ENCODE data around the gene TMEM89. TPM values are rescaled to one million over a fixed set of nuclear protein-coding genes. Genes with fewer than 3 reads are reported as not detected.

The TMEM89 gene
- total RNA-seq, 2 donors from 2014 or later, result not detected

Small RNA genes within 50 kb of the gene (microRNA-seq; reads per million reads assigned to microRNA genes)
- gene MIR4793 (0 reads per million in 2 donors), gene MIR711 (0 reads per million in 2 donors)

Other genes starting within 250 kb of the TMEM89 start
- not detected for gene FBXW12, start 249.6 kb downstream of the TMEM89 start, total RNA-seq
- gene PLXNB1, start 191.7 kb downstream of the TMEM89 start, total RNA-seq, result 10 to 100 TPM; 43.3 to 55.0 TPM
- gene CCDC51, start 181.7 kb downstream of the TMEM89 start, total RNA-seq, result 10 to 100 TPM in 1 of 2 donors, 1 to 10 TPM in 1; 7.0 to 10.9 TPM
- 100 to 1,000 TPM; 190 to 238 TPM for gene TMA7, start 181.5 kb downstream of the TMEM89 start, total RNA-seq
- 1 to 10 TPM; 3.9 to 5.7 TPM for gene ATRIP, start 175.0 kb downstream of the TMEM89 start, total RNA-seq
- 100 to 1,000 TPM in 1 of 2 donors, 10 to 100 TPM in 1; 73.3 to 108 TPM for gene SHISA5, start 117.6 kb downstream of the TMEM89 start, total RNA-seq
- gene PFKFB4, start 65.0 kb downstream of the TMEM89 start, total RNA-seq, result 1 to 10 TPM; 2.0 to 2.9 TPM
- gene UCN2, start 58.0 kb downstream of the TMEM89 start, total RNA-seq, result not detected
- 1 to 10 TPM; 5.2 to 5.5 TPM for gene COL7A1, start 26.4 kb downstream of the TMEM89 start, total RNA-seq
- 100 to 1,000 TPM; 583 to 651 TPM for gene UQCRC1, start 12.1 kb downstream of the TMEM89 start, total RNA-seq
- gene SLC26A6, start 13.7 kb upstream of the TMEM89 start, total RNA-seq, result 10 to 100 TPM; 11.2 to 14.6 TPM
- under 1 TPM; 0.24 to 0.39 TPM for gene CELSR3, start 41.1 kb upstream of the TMEM89 start, total RNA-seq
- 10 to 100 TPM; 19.4 to 27.8 TPM for gene NCKIPSD, start 64.1 kb upstream of the TMEM89 start, total RNA-seq
- 10 to 100 TPM; 24.0 to 38.4 TPM for gene IP6K2, start 95.5 kb upstream of the TMEM89 start, total RNA-seq
- gene PRKAR2A, start 226.1 kb upstream of the TMEM89 start, total RNA-seq, result 10 to 100 TPM; 42.5 to 56.8 TPM